Panc1 (cell line): ENCODE data around the gene RGS18. TPM values are rescaled to one million over a fixed set of nuclear protein-coding genes. Genes with fewer than 3 reads are reported as not detected.

Experiments
- ATAC-seq: fragments of 200-7000 bp; cut with Tn5 transposase; 2 replicates; pipeline ENCODE4 v1.9.1; 2020; ENCODE audit warnings: mild to moderate bottlenecking, moderate library complexity
- BruUV-seq: library from RNA; stranded (reverse); fragments of 400-500 nt; replicated peaks from 2 replicates; lab custom pipeline; 2021; lab: Mats Ljungman, UMichigan
- CTCF ChIA-PET: fragments of 300-600 bp; sonication (Branson Sonifier 250); formaldehyde crosslinking; loops from one replicate; lab custom pipeline; 2022; ENCODE audit warnings: antibody characterized with exemption; lab: Charles Lee
- POLR2A ChIA-PET: fragments of 300-600 bp; sonication (Branson Sonifier 250); formaldehyde crosslinking; loops from one replicate; lab custom pipeline; 2022; ENCODE audit warnings: antibody characterized with exemption; lab: Charles Lee
- DNase-seq: peaks from one replicate; pipeline ENCODE4 v3.0.0-alpha.2; 2010; ENCODE audit warnings: low read depth, low spot score
- H3K27ac ChIP-seq: 2 replicates; pipeline ENCODE4 v1.5.1; 2011; ENCODE audit warnings: mild to moderate bottlenecking, low read length, inconsistent platforms
- H3K27me3 ChIP-seq: fragments of 200-500 bp; sonication (Bioruptor generic); 2 replicates; pipeline ENCODE4 v1.6.0; 2014; ENCODE audit warnings: low read length, inconsistent platforms; ENCODE audit not compliant: control insufficient read depth, insufficient read depth
- H3K36me3 ChIP-seq: fragments of 200-500 bp; sonication (Bioruptor generic); 2 replicates; pipeline ENCODE4 v1.5.1; 2014; ENCODE audit warnings: inconsistent platforms, mild to moderate bottlenecking, low read length, moderate library complexity; ENCODE audit not compliant: control insufficient read depth, insufficient read depth
- H3K4me1 ChIP-seq: 2 replicates; pipeline ENCODE4 v1.5.1; 2011; ENCODE audit warnings: inconsistent platforms, mild to moderate bottlenecking, low read length, moderate library complexity; ENCODE audit not compliant: control insufficient read depth, insufficient read depth
- H3K4me3 ChIP-seq, 2 experiments: 2 replicates each; pipeline ENCODE4 v1.5.1; 2011 to 2012; ENCODE audit warnings: low read depth in 2 of 2, low read length in 2 of 2, mild to moderate bottlenecking in 2 of 2, inconsistent platforms in 1 of 2, moderate library complexity in 1 of 2
- H3K9me3 ChIP-seq: fragments of 200-500 bp; sonication (Bioruptor generic); 2 replicates; pipeline ENCODE4 v1.5.1; 2014; ENCODE audit warnings: low read depth, mild to moderate bottlenecking, inconsistent platforms, low read length, moderate library complexity; ENCODE audit not compliant: control insufficient read depth, insufficient read depth
- POLR2AphosphoS5 ChIP-seq: IDR thresholded peaks from 2 replicates; pipeline ENCODE4 v1.6.1; 2012; ENCODE audit warnings: mild to moderate bottlenecking, low read depth, low read length, moderate library complexity
- SIN3A ChIP-seq: IDR thresholded peaks from 2 replicates; pipeline ENCODE4 v1.6.1; 2012; ENCODE audit warnings: low read depth, mild to moderate bottlenecking, low read length, moderate library complexity, borderline replicate concordance; ENCODE audit not compliant: insufficient read depth
- TCF7L2 ChIP-seq: IDR thresholded peaks from 2 replicates; pipeline ENCODE4 v1.6.1; 2011; ENCODE audit warnings: mild to moderate bottlenecking, low read depth, low read length, inconsistent platforms
- in situ Hi-C: cut with HindIII; loops from 2 replicates; pipeline ENCODE4 v1.10.0; 2016; ENCODE audit warnings: low sequenced_read_pairs, low pct_unique_long_range_greater_than_20kb
- intact Hi-C: fragments of 100-400 bp; cut with micrococcal nuclease; formaldehyde crosslinking; loops from one replicate; pipeline ENCODE4 v1.10.0; 2022; ENCODE audit not compliant: unreplicated experiment
- total RNA-seq: library from RNA; stranded (reverse); gene quantifications from one replicate; pipeline ENCODE4 v1.2.1, GENCODE V29; 2021; ENCODE audit not compliant: unreplicated experiment
- TF ChIP-seq, protein P1 (sequence below), 2 experiments: IDR thresholded peaks; 2 replicates each; pipeline ENCODE4 v1.6.1; 2011 to 2012; ENCODE audit warnings: low read depth in 2 of 2, control low read depth in 1 of 2, low read length in 1 of 2, mild to moderate bottlenecking in 1 of 2, moderate library complexity in 1 of 2; ENCODE audit not compliant: insufficient read depth in 1 of 2
- TF ChIP-seq, protein P2 (sequence below): fragments of 450-650 bp; IDR thresholded peaks from 2 replicates; pipeline ENCODE4 v1.5.1; 2017; ENCODE audit warnings: mild to moderate bottlenecking

The RGS18 gene
- total RNA-seq, 1 experiment from 2014 or later: not detected

DNA sequence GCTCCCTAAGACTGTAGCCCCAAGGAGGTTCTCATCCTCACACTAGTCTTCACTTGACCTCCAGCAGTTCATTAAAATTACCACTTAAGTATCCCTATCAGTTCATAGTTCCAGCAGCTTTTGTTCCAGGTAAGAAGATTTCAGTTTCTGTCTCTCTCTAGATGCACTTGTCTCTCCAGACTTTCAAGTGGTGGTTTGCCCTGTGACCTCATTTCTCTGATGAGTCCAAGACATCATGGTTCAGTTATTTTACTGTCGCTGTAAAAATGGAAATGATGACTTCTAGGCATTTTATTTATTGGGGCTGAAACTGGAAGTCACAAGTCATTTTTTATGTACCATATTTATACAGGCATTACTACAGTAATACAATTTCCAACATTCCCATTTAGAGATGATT, 17.9 kb upstream of the RGS18 start:
- H3K4me3 ChIP-seq: no peak overlapping the region
- BruUV-seq: no TSS peak
- ChIA-PET CTCF (no interaction called here), POLR2A (no interaction called here)
- DNase-seq: no peak
- intact Hi-C loops (no loop called here), in situ Hi-C loops (no loop called here)
- ATAC-seq: no peak
- no peaks in the 10 kb centered on the region for H3K4me1 ChIP-seq
- no peaks in the 10 kb centered on the region for H3K27me3 ChIP-seq
- no peak overlapping the region for H3K27ac ChIP-seq
- no peaks in the 10 kb centered on the region for H3K36me3 ChIP-seq
- TF ChIP-seq, protein P1, sequence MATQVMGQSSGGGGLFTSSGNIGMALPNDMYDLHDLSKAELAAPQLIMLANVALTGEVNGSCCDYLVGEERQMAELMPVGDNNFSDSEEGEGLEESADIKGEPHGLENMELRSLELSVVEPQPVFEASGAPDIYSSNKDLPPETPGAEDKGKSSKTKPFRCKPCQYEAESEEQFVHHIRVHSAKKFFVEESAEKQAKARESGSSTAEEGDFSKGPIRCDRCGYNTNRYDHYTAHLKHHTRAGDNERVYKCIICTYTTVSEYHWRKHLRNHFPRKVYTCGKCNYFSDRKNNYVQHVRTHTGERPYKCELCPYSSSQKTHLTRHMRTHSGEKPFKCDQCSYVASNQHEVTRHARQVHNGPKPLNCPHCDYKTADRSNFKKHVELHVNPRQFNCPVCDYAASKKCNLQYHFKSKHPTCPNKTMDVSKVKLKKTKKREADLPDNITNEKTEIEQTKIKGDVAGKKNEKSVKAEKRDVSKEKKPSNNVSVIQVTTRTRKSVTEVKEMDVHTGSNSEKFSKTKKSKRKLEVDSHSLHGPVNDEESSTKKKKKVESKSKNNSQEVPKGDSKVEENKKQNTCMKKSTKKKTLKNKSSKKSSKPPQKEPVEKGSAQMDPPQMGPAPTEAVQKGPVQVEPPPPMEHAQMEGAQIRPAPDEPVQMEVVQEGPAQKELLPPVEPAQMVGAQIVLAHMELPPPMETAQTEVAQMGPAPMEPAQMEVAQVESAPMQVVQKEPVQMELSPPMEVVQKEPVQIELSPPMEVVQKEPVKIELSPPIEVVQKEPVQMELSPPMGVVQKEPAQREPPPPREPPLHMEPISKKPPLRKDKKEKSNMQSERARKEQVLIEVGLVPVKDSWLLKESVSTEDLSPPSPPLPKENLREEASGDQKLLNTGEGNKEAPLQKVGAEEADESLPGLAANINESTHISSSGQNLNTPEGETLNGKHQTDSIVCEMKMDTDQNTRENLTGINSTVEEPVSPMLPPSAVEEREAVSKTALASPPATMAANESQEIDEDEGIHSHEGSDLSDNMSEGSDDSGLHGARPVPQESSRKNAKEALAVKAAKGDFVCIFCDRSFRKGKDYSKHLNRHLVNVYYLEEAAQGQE (IDR thresholded peaks at IDR 0.05; ENCODE audit: insufficient read depth in 1 of 2, low read depth in 2 of 2, low read length in 1 of 2): no peak
- TF ChIP-seq SIN3A (no peak), POLR2AphosphoS5 (no peak), TCF7L2 (no peak)
- TF ChIP-seq, protein P2, sequence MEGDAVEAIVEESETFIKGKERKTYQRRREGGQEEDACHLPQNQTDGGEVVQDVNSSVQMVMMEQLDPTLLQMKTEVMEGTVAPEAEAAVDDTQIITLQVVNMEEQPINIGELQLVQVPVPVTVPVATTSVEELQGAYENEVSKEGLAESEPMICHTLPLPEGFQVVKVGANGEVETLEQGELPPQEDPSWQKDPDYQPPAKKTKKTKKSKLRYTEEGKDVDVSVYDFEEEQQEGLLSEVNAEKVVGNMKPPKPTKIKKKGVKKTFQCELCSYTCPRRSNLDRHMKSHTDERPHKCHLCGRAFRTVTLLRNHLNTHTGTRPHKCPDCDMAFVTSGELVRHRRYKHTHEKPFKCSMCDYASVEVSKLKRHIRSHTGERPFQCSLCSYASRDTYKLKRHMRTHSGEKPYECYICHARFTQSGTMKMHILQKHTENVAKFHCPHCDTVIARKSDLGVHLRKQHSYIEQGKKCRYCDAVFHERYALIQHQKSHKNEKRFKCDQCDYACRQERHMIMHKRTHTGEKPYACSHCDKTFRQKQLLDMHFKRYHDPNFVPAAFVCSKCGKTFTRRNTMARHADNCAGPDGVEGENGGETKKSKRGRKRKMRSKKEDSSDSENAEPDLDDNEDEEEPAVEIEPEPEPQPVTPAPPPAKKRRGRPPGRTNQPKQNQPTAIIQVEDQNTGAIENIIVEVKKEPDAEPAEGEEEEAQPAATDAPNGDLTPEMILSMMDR: no peak
- no peaks in the 10 kb centered on the region for H3K9me3 ChIP-seq

DNA sequence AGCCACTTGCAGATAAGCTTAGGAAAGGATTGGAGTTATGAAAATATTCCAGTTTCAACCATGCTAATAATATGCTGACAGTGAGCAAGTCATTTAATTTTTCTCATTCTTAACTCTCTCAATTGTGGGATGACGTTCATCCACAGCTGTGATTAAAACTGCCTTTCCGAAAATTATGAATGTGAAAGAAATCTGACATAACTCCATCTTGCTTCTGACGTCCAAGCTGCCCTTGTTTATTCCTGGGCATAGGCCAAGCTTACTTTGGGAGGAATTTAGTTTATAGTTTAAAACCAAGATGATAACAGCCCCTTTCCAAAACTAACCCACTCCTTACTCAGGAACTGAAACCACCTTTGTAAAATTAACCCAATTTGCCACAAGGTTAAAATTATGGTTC, 11.0 kb upstream of the RGS18 start:
- no peak overlapping the region for H3K27ac ChIP-seq
- ChIA-PET CTCF (no interaction called here), POLR2A (no interaction called here)
- no peaks in the 10 kb centered on the region; the same call in 1 of the 2 replicates for H3K9me3 ChIP-seq
- H3K4me1 ChIP-seq: no peaks in the 10 kb centered on the region
- H3K4me3 ChIP-seq: no peak overlapping the region
- ATAC-seq (no peak), DNase-seq (no peak)
- no TSS peak for BruUV-seq
- in situ Hi-C loops: no loop called here
- TF ChIP-seq, protein P1 (IDR thresholded peaks at IDR 0.05; ENCODE audit: insufficient read depth in 1 of 2, low read depth in 2 of 2, low read length in 1 of 2): no peak
- TF ChIP-seq, protein P2: no peak
- TF ChIP-seq POLR2AphosphoS5: no peak
- TF ChIP-seq SIN3A: no peak
- TF ChIP-seq TCF7L2: no peak
- H3K36me3 ChIP-seq: no peaks in the 10 kb centered on the region
- H3K27me3 ChIP-seq: no peaks in the 10 kb centered on the region
- intact Hi-C loops: no loop called here
